HG03135 (cell line): Measurements from ENCODE around the gene NFASC.

Experiments used
- ATAC-seq: cut with Tn5 transposase; IDR thresholded peaks from one replicate; pipeline ENCODE4 v1.9.1; 2021; ENCODE audit warnings: mild to moderate bottlenecking, moderate library complexity; ENCODE audit not compliant: unreplicated experiment

Gene NFASC

GRCh38 chr1:204885790-204886189 lies 15.1 kb downstream of the NFASC start:
- no peak for ATAC-seq

- no peak for ATAC-seq
Measured at GRCh38 chr1:204887846-204888245, 17.2 kb downstream of the NFASC start.

GRCh38 chr1:204888294-204888693 lies 17.6 kb downstream of the NFASC start:
- no peak for ATAC-seq

GRCh38 chr1:204889681-204890383 lies 19.2 kb downstream of the NFASC start:
- no peak for ATAC-seq

- ATAC-seq, result no peak
Measured at GRCh38 chr1:204891860-204892259, 21.2 kb downstream of the NFASC start.

- ATAC-seq, result no peak
Measured at GRCh38 chr1:204894031-204894430, 23.4 kb downstream of the NFASC start.

- ATAC-seq, result no peak
Measured at GRCh38 chr1:204894606-204895005, 23.9 kb downstream of the NFASC start.

DNA sequence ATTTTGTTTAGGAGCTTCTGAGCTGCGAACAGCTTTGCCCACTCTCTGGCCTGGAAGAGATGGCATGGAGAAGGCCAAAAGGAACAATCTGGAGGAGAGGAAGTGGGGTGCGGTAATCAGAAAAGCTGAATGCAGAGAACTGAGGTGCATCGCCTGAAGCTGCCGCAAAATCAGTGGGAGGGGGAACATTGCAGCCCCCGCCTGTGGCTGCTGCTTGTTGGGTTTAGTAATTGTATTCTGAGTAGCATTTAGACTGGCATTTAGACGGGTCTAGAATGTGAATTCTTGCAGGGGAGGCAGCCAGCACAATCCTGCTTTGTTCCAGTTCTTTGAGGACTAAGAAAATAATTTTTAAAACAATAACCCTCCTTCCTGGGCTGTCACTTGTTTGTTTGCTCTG lies 25.4 kb downstream of the NFASC start:
- ATAC-seq, result no peak

GRCh38 chr1:204896787-204897469 lies 26.3 kb downstream of the NFASC start:
- ATAC-seq, result no peak

DNA sequence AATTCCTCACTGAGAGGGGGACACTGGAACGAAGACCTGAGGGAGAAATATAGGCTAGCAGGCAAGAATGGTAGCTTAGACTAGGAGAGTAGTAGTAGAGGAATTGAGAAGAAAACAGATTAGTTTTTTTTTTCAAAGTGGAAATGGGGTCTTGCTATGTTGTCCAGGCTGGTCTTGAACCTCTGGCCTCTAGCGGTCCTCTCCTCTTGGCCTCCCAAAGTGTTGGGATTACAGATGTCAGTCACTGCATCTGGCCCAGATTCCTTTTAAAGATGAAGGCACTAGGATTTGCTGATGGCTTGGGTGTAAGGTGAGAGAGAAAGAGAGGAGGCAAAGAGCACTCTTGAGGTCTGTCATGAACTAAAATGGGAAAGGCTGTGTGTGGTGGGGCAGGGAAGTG lies 30.1 kb downstream of the NFASC start:
- no peak for ATAC-seq

DNA sequence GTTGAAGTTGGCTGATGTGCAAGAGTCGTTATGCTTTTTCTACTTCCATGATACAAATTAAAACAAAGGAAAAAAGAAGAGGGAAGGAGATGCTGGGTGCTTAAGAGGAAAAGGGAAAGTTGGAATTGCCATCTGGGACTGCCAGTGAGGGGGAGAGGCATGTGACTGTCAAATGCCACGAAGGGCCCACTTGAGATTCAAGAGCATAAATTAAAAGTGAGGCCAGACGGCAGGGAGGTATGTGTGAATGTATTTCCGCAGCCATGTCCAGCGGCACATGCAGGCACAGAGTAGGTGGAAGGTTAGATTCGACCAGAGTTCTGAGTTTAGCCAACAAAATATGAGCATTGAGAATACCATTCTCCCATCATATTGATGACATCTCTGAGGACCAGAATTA lies 32.0 kb downstream of the NFASC start:
- ATAC-seq, result no peak

DNA sequence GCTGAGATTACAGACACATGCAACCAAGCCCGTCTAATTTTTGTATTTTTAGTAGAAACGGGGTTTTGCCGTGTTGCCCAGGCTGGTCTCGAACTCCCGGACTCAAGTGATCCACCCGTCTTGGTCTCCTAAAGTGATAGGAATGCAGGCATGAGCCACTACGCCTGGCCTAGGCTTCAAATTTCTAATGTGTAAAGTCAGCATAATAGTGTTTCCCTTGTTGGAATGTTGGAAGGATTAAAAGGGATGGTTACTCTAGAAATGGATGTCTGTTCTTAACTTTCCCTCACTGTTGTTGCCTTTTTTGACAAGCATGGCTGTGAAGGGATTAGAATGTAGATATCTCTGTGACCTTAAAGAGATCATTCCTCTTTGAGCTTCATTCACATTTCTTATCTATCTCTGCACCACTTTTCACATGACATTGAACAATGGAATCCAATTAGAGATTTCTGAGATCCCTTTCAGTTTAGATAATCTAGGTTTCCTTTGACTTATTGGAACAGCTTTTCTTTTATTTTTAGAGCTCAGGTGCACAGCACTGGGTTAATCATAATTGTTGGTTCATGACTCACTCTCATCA lies 33.7 kb downstream of the NFASC start:
- no peak for ATAC-seq

GRCh38 chr1:204909109-204909508 lies 38.4 kb downstream of the NFASC start:
- ATAC-seq, result no peak

DNA sequence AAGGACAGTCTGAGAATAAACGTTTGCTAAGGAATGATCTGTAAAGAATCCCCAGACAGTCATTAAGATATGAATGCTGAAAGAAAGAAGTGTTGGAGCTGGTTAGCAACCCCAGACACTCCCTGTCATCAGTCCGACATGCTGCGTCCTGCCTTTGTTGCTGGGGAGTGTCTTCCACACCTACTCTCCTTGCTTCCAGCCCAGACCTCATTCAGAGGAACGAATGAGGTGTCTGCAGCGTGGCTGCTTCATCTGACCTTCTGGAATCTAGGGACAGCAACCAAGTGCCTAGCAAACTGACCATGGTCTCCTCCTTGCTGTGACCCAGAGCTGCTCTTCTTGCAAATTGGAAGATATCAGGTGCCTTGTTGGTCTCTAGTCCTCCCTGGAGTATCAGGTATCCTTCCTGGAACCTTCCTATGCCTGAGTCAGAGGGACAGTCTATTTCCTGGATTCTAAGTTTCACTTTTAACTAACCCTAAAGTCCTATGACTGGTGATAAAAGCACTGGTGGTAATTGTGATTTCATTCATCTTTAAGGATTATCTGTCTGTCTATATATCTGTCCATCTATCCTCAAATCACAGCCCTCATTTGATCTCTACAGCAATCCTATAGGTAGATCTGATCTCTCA lies 45.3 kb downstream of the NFASC start:
- no peak for ATAC-seq

DNA sequence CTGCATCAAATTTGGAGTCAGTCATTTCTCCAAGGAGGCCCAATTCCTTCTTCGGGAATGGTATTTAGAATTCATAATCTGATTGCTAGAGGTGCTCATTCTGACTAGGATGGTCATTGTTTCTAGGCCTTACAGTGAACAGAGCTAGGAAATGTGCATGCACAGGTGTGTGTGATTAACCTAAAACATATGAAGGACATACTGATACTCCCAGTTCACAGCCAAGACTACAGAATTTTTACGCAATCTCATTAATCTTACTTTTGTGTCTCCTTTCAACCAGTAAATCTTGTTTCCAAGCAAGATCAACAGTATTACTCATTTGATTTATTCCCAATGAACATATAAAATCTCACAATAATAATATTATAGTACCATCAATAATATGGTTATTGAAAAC lies 47.1 kb downstream of the NFASC start:
- ATAC-seq, result no peak

- ATAC-seq, result no peak
Measured at GRCh38 chr1:204920511-204920910, 49.8 kb downstream of the NFASC start.

GRCh38 chr1:204920967-204921366 lies 50.3 kb downstream of the NFASC start:
- no peak for ATAC-seq

DNA sequence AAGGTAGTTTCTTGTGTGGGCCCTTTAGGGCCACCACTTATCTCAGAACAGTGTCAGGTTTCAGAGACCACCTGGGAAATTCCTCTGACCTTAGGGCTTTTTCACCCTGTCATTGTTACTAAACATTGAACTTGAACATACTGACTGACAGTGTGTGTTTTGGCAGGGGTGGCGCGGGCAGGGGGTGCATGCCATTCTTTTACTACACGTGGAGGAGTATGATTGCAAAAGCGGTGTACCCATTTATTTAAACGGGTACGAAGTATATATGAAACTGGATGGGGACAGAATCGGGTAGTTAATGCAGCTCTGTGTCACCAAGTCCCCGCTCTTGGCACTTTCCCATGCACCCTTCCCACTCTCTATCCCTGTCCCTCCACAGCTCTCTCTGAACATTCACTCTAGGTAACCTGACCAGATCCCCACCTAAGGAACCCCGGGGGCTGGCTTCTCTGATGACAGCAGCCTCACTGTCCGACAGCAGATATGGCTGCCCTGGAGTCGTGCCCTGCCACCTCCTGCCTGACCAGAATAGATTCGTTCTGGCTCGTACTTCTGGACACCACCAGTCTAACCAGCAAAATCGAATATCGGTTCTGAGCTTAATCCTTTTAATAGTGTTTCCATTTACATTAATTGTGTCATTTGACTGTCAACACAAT lies 51.3 kb downstream of the NFASC start:
- no peak for ATAC-seq

- no peak for ATAC-seq
Measured at GRCh38 chr1:204923201-204923600, 52.5 kb downstream of the NFASC start.

- no peak for ATAC-seq
Measured at GRCh38 chr1:204923626-204924012, 53.0 kb downstream of the NFASC start.

- ATAC-seq, result no peak
Measured at GRCh38 chr1:204924013-204924759, 53.5 kb downstream of the NFASC start.
